ENCODE results near the gene TRMT2A. TPM values are rescaled to one million over a fixed set of nuclear protein-coding genes. Genes with fewer than 3 reads are reported as not detected.

TRMT2A gene
- total RNA-seq, 1 donor from 2014 or later = 111 TPM

GRCh38 chr22:20149257-20150250 is 32.5 kb upstream of the TRMT2A start:
- intact Hi-C loops (cut with micrococcal nuclease) = no loop called here

- intact Hi-C loops (cut with micrococcal nuclease) = no loop called here
Observed at GRCh38 chr22:20148414-20148813, 31.4 kb upstream of the TRMT2A start.

GRCh38 chr22:20147237-20147988 is 30.4 kb upstream of the TRMT2A start:
- intact Hi-C loops (cut with micrococcal nuclease) = no loop called here

GRCh38 chr22:20146777-20147176 is 29.8 kb upstream of the TRMT2A start:
- intact Hi-C loops (cut with micrococcal nuclease) = no loop called here

- intact Hi-C loops (cut with micrococcal nuclease) = no loop called here
Observed at GRCh38 chr22:20145832-20146223, 28.8 kb upstream of the TRMT2A start.

GRCh38 chr22:20145206-20145831 is 28.3 kb upstream of the TRMT2A start:
- intact Hi-C loops (cut with micrococcal nuclease) = no loop called here

- intact Hi-C loops (cut with micrococcal nuclease) = no loop called here
Observed at GRCh38 chr22:20143883-20144665, 27.0 kb upstream of the TRMT2A start.

GRCh38 chr22:20142711-20143621 is 25.9 kb upstream of the TRMT2A start:
- intact Hi-C loops (cut with micrococcal nuclease) = no loop called here

- intact Hi-C loops (cut with micrococcal nuclease) = no loop called here
Observed at GRCh38 chr22:20141186-20142077, 24.4 kb upstream of the TRMT2A start.

- intact Hi-C loops (cut with micrococcal nuclease) = no loop called here
Observed at GRCh38 chr22:20140521-20140964, 23.5 kb upstream of the TRMT2A start.

- intact Hi-C loops (cut with micrococcal nuclease) = no loop called here
Observed at GRCh38 chr22:20140107-20140445, 23.1 kb upstream of the TRMT2A start.

- intact Hi-C loops (cut with micrococcal nuclease) = no loop called here
Observed at GRCh38 chr22:20139391-20140106, 22.5 kb upstream of the TRMT2A start.

- intact Hi-C loops (cut with micrococcal nuclease) = no loop called here
Observed at GRCh38 chr22:20138868-20139267, 21.8 kb upstream of the TRMT2A start.

GRCh38 chr22:20138417-20138738 is 21.4 kb upstream of the TRMT2A start:
- intact Hi-C loops (cut with micrococcal nuclease) = no loop called here

GRCh38 chr22:20137671-20138416 is 20.8 kb upstream of the TRMT2A start:
- intact Hi-C loops (cut with micrococcal nuclease) = no loop called here

- intact Hi-C loops (cut with micrococcal nuclease) = no loop called here
Observed at GRCh38 chr22:20137113-20137512, 20.1 kb upstream of the TRMT2A start.

- intact Hi-C loops (cut with micrococcal nuclease) = no loop called here
Observed at GRCh38 chr22:20136603-20136873, 19.5 kb upstream of the TRMT2A start.

All from T-helper 1 cell treated with Interleukin-12 subunit alpha and Interleukin-12 subunit beta and Interleukin-4 antibody, amounts not matched to agents 30 ng/mL and 1 ng/mL, for 36 hours (primary cell).